Fibroblast of lung (primary cell): Measurements from ENCODE around the gene CNTNAP4. TPM values are rescaled to one million over a fixed set of nuclear protein-coding genes. Genes with fewer than 3 reads are reported as not detected.

ENCODE experiments used
- DNase-seq, 2 donors: peaks; one replicate each; pipeline versions ENCODE4 v3.0.0 to v3.0.0-alpha.2; 2010; ENCODE audit warnings: low read depth in 2 of 2
- H2AFZ ChIP-seq: 2 replicates; pipeline ENCODE4 v1.5.1; 2012; ENCODE audit warnings: low read length, control low read depth, inconsistent platforms
- H3K27ac ChIP-seq: 2 replicates; pipeline ENCODE4 v1.5.1; 2011; ENCODE audit warnings: low read length, control low read depth; ENCODE audit not compliant: insufficient read depth
- H3K27me3 ChIP-seq: 2 replicates; pipeline ENCODE4 v1.5.1; 2011; ENCODE audit warnings: mild to moderate bottlenecking, low read length; ENCODE audit not compliant: control insufficient read depth, insufficient read depth
- H3K36me3 ChIP-seq: 2 replicates; pipeline ENCODE4 v1.5.1; 2011; ENCODE audit warnings: low read length; ENCODE audit not compliant: control insufficient read depth, insufficient read depth
- H3K4me1 ChIP-seq: 2 replicates; pipeline ENCODE4 v1.5.1; 2011; ENCODE audit warnings: low read length; ENCODE audit not compliant: control insufficient read depth, insufficient read depth; ENCODE audit errors: extremely low read depth
- H3K4me2 ChIP-seq: 2 replicates; pipeline ENCODE4 v1.5.1; 2011; ENCODE audit warnings: low read length, control low read depth; ENCODE audit not compliant: insufficient read depth; ENCODE audit errors: extremely low read depth
- H3K4me3 ChIP-seq, 4 experiments: fragments of 200-600 bp in 1 of 4; sonication (generic) in 1 of 4; replicated peaks in 1 of 4; 2 replicates each; pipeline ENCODE4 v1.5.1; 2011 to 2016; ENCODE audit warnings: low read length in 4 of 4, low read depth in 3 of 4, mild to moderate bottlenecking in 3 of 4, control low read depth in 2 of 4, inconsistent platforms in 1 of 4, mixed read lengths in 1 of 4; ENCODE audit not compliant: insufficient read depth in 1 of 4; ENCODE audit errors: control extremely low read depth in 1 of 4
- H3K79me2 ChIP-seq: 2 replicates; pipeline ENCODE4 v1.5.1; 2012; ENCODE audit warnings: mild to moderate bottlenecking, low read length, inconsistent platforms; ENCODE audit not compliant: control insufficient read depth, insufficient read depth
- H3K9ac ChIP-seq: 2 replicates; pipeline ENCODE4 v1.5.1; 2011; ENCODE audit warnings: mild to moderate bottlenecking, low read length, control low read depth; ENCODE audit not compliant: insufficient read depth
- H3K9me3 ChIP-seq: 2 replicates; pipeline ENCODE4 v1.5.1; 2012; ENCODE audit warnings: low read depth, low read length; ENCODE audit not compliant: control insufficient read depth, insufficient read depth
- H4K20me1 ChIP-seq: 2 replicates; pipeline ENCODE4 v1.5.1; 2011; ENCODE audit warnings: low read length; ENCODE audit not compliant: control insufficient read depth, insufficient read depth; ENCODE audit errors: extremely low read depth
- EZH2 ChIP-seq: IDR thresholded peaks from 2 replicates; pipeline ENCODE4 v1.5.1; 2012; ENCODE audit warnings: low read length, control low read depth, mild to moderate bottlenecking; ENCODE audit errors: missing control alignments
- polyA plus RNA-seq, 2 donors: library from polyadenylated mRNA; depleted of rRNA in 1 of 2; stranded (reverse) in 1 of 2; unstranded in 1 of 2; fragments of >200 nt; gene quantifications; 2 replicates each; pipeline ENCODE4 v1.2.1, GENCODE V29; 2011 to 2012; ENCODE audit warnings: missing spikeins in 1 of 2
- total RNA-seq: library from RNA; depleted of rRNA; stranded (reverse); fragments of >200 nt; gene quantifications from 2 replicates; pipeline ENCODE4 v1.2.1, GENCODE V29; 2014
- TF ChIP-seq, protein P1 (sequence below), 2 donors: IDR thresholded peaks in 1 of 2; conservative IDR thresholded peaks in 1 of 2; 1 replicate in 1 of 2; 2 replicates in 1 of 2; pipeline ENCODE4 v1.5.1; 2011 to 2012; ENCODE audit warnings: low read length in 2 of 2, control low read depth in 1 of 2, inconsistent platforms in 1 of 2, low read depth in 1 of 2, mild to moderate bottlenecking in 1 of 2

The CNTNAP4 gene
- total and polyA plus RNA-seq, 2 donors (not counting 1 experiment from before 2014, with no cell fraction given), result not detected

- no peak overlapping the region for H3K27ac ChIP-seq
- no peaks in the 10 kb centered on the region for H4K20me1 ChIP-seq
- no peaks in the 10 kb centered on the region for H3K79me2 ChIP-seq
- no peak overlapping the region for H3K4me2 ChIP-seq
- TF ChIP-seq, protein P1, sequence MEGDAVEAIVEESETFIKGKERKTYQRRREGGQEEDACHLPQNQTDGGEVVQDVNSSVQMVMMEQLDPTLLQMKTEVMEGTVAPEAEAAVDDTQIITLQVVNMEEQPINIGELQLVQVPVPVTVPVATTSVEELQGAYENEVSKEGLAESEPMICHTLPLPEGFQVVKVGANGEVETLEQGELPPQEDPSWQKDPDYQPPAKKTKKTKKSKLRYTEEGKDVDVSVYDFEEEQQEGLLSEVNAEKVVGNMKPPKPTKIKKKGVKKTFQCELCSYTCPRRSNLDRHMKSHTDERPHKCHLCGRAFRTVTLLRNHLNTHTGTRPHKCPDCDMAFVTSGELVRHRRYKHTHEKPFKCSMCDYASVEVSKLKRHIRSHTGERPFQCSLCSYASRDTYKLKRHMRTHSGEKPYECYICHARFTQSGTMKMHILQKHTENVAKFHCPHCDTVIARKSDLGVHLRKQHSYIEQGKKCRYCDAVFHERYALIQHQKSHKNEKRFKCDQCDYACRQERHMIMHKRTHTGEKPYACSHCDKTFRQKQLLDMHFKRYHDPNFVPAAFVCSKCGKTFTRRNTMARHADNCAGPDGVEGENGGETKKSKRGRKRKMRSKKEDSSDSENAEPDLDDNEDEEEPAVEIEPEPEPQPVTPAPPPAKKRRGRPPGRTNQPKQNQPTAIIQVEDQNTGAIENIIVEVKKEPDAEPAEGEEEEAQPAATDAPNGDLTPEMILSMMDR (conservative IDR thresholded peaks at IDR 0.05 in 1 of 2, IDR thresholded peaks at IDR 0.05 in 1 of 2; ENCODE audit: low read depth in 1 of 2, low read length in 2 of 2), result no peak
- TF ChIP-seq EZH2, result no peak
- no peak overlapping the region for H3K4me3 ChIP-seq
- H3K9ac ChIP-seq, result no peak overlapping the region
- no peaks in the 10 kb centered on the region for H3K27me3 ChIP-seq
- H3K4me1 ChIP-seq, result no peaks in the 10 kb centered on the region
- H3K36me3 ChIP-seq, result no peaks in the 10 kb centered on the region
- no peak for DNase-seq
- no peak overlapping the region for H2AFZ ChIP-seq
- H3K9me3 ChIP-seq, result no peaks in the 10 kb centered on the region
Observed at GRCh38 chr16:76571755-76572154, 294.6 kb downstream of the CNTNAP4 start.

- H3K4me1 ChIP-seq, result no peaks in the 10 kb centered on the region
- H3K4me2 ChIP-seq, result no peak overlapping the region
- no peaks in the 10 kb centered on the region for H4K20me1 ChIP-seq
- no peak overlapping the region for H3K9ac ChIP-seq
- TF ChIP-seq, protein P1 (conservative IDR thresholded peaks at IDR 0.05 in 1 of 2, IDR thresholded peaks at IDR 0.05 in 1 of 2; ENCODE audit: low read depth in 1 of 2, low read length in 2 of 2), result no peak
- no peak for TF ChIP-seq EZH2
- H3K4me3 ChIP-seq, result no peak overlapping the region
- H3K27me3 ChIP-seq, result no peaks in the 10 kb centered on the region
- no peak for DNase-seq
- no peak overlapping the region for H2AFZ ChIP-seq
- no peak overlapping the region for H3K27ac ChIP-seq
- no peaks in the 10 kb centered on the region for H3K36me3 ChIP-seq
- no peaks in the 10 kb centered on the region for H3K79me2 ChIP-seq
- H3K9me3 ChIP-seq, result no peaks in the 10 kb centered on the region
Observed at GRCh38 chr16:76573281-76573680, 296.1 kb downstream of the CNTNAP4 start.

- DNase-seq, result no peak
- TF ChIP-seq EZH2, result no peak
- TF ChIP-seq, protein P1 (conservative IDR thresholded peaks at IDR 0.05 in 1 of 2, IDR thresholded peaks at IDR 0.05 in 1 of 2; ENCODE audit: low read depth in 1 of 2, low read length in 2 of 2), result no peak
- H3K4me3 ChIP-seq, result no peak overlapping the region
- H3K27me3 ChIP-seq, result no peaks in the 10 kb centered on the region
- no peaks in the 10 kb centered on the region for H3K79me2 ChIP-seq
- no peak overlapping the region for H3K4me2 ChIP-seq
- H3K36me3 ChIP-seq, result no peaks in the 10 kb centered on the region
- no peak overlapping the region for H3K9ac ChIP-seq
- H3K27ac ChIP-seq, result no peak overlapping the region
- H3K4me1 ChIP-seq, result no peaks in the 10 kb centered on the region
- no peak overlapping the region for H2AFZ ChIP-seq
- H4K20me1 ChIP-seq, result no peaks in the 10 kb centered on the region
- H3K9me3 ChIP-seq, result no peaks in the 10 kb centered on the region
Observed at GRCh38 chr16:76574651-76575050, 297.4 kb downstream of the CNTNAP4 start.
